ENCODE data around the gene CHMP4A. TPM values are rescaled to one million over a fixed set of nuclear protein-coding genes. Genes with fewer than 3 reads are reported as not detected.
"Not testable (repeated sequence)": the region's sequence is repeated elsewhere in the genome, so short reads cannot be mapped to it uniquely, and the experiment has no call there.

The CHMP4A gene
- total and polyA plus RNA-seq, 4 experiments from 2014 or later, result 99.3 to 194 (median 133) TPM

DNA sequence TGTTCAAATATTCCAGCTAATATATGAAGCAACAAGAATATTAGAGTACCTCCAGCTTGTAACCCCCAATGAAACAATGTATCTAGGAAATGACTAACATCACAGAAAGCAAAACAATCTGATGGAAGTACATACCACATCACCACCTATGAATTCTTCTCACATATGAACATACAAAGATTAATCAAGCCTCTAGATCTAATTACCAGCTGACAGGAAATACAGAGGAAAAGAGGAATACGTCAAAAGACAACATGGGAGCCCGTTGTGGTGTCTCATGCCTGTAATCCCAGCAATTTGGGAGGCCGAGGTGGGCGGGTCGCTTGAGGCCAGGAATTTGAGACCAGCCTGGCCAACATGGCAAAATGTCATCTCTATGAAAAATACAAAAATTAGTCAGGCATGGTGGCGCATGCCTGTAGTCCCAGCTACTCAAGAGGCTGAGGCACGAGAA is 11.4 kb upstream of the CHMP4A start:
- Histone ChIP-seq H3K27ac (ENCODE audit: low read depth, low read length) (no peak overlapping the region), H3K4me1 (ENCODE audit: insufficient read depth, low read length) (peaks cover 10% of the 10 kb centered on the region), H3K9me3 (ENCODE audit: control insufficient read depth in 1 of 2, low read length in 2 of 2) (no peaks in the 10 kb centered on the region), H3K27me3 (ENCODE audit: insufficient read depth, low read length) (no peaks in the 10 kb centered on the region), H3K4me3 (ENCODE audit: low read length in 2 of 2) (no peak overlapping the region), H3K36me3 (ENCODE audit: insufficient read depth, low read length) (peaks cover 8% of the 10 kb centered on the region)
- Mint-ChIP-seq H3K4me1 (peaks cover 13 to 37% (median 16%) of the 10 kb centered on the region in 4 donors), H3K9me3 (no peaks in the 10 kb centered on the region), H3K27me3 (no peaks in the 10 kb centered on the region), H3K36me3 (peaks cover 5 to 16% of the 10 kb centered on the region in 2 donors), H3K4me3 (no peak overlapping the region), H3K27ac (peak overlapping the region in 4 of 7 donors; percentile 5 to 32 (median 22))
- ChIA-PET CTCF (ENCODE audit: partially characterized antibody) (interaction anchor here (2.2 kb wide), 1 partner anchor 9 kb away, joined by 10 read pairs; the partner anchor contains the start of gene MDP1), POLR2A (ENCODE audit: partially characterized antibody) (interaction anchor here (1.9 to 2.1 kb wide), 2 partner anchors 9 to 17 kb away, joined by 7 to 8 read pairs; partner anchors contain the start of genes MDP1 and TINF2)
- intact Hi-C loops (cut with micrococcal nuclease), result no loop called here
- no peak for DNase-seq

- DNase-seq; H3K27ac Mint-ChIP-seq; H3K4me3 ChIP-seq (ENCODE audit: low read length in 2 of 2); CTCF ChIA-PET (ENCODE audit: partially characterized antibody); H3K9me3 ChIP-seq (ENCODE audit: control insufficient read depth in 1 of 2, low read length in 2 of 2); H3K27me3 ChIP-seq (ENCODE audit: insufficient read depth, low read length); H3K4me3 Mint-ChIP-seq; H3K4me1 ChIP-seq (ENCODE audit: insufficient read depth, low read length); H3K36me3 ChIP-seq (ENCODE audit: insufficient read depth, low read length); intact Hi-C loops (cut with micrococcal nuclease); H3K27me3 Mint-ChIP-seq; H3K27ac ChIP-seq (ENCODE audit: low read depth, low read length); H3K9me3 Mint-ChIP-seq: not testable (repeated sequence)
- POLR2A ChIA-PET (ENCODE audit: partially characterized antibody), result interaction anchor here (0.9 to 1.2 kb wide), 2 partner anchors 9 to 10 kb away, joined by 3 to 4 read pairs; partner anchors contain the start of genes CHMP4A and GMPR2
- peaks cover 9 to 16% of the 10 kb centered on the region in 2 donors for H3K36me3 Mint-ChIP-seq
- peaks cover 13 to 29% (median 19%) of the 10 kb centered on the region in 4 donors for H3K4me1 Mint-ChIP-seq
Observed at GRCh38 chr14:24222987-24223386, 9.7 kb upstream of the CHMP4A start.

GRCh38 chr14:24219521-24219920 is 6.2 kb upstream of the CHMP4A start:
- H3K9me3 Mint-ChIP-seq, result peaks cover 0 to 2% (median 0%) of the 10 kb centered on the region in 8 donors
- intact Hi-C loops (cut with micrococcal nuclease), result no loop called here
- no peaks in the 10 kb centered on the region for H3K27me3 Mint-ChIP-seq
- H3K27me3 ChIP-seq (ENCODE audit: insufficient read depth, low read length), result no peaks in the 10 kb centered on the region
- ChIA-PET POLR2A (ENCODE audit: partially characterized antibody) (interaction anchor here (0.9 to 2.2 kb wide), 6 partner anchors 11 to 52 kb away, joined by 3 to 8 read pairs (median 6); partner anchors contain the start of genes GMPR2, RABGGTA, TINF2 and TM9SF1), CTCF (ENCODE audit: partially characterized antibody) (interaction anchor here (1.0 to 2.3 kb wide), 9 partner anchors 9 to 217 kb away, joined by 3 to 9 read pairs (median 4); partner anchors contain the start of genes PSME2 and TINF2)
- no peaks in the 10 kb centered on the region for H3K9me3 ChIP-seq (ENCODE audit: control insufficient read depth in 1 of 2, low read length in 2 of 2)
- H3K4me3 ChIP-seq (ENCODE audit: low read length in 2 of 2), result no peak overlapping the region
- H3K27ac ChIP-seq (ENCODE audit: low read depth, low read length), result no peak overlapping the region
- H3K36me3 Mint-ChIP-seq, result peaks cover 4 to 23% of the 10 kb centered on the region in 2 donors
- H3K4me1 ChIP-seq (ENCODE audit: insufficient read depth, low read length), result peaks cover 16% of the 10 kb centered on the region
- H3K27ac Mint-ChIP-seq, result peak overlapping the region in 3 of 7 donors; percentile 24 to 57 (median 37)
- H3K4me3 Mint-ChIP-seq, result no peak overlapping the region
- no peak for DNase-seq
- peaks cover 13 to 25% (median 19%) of the 10 kb centered on the region in 4 donors for H3K4me1 Mint-ChIP-seq
- no peaks in the 10 kb centered on the region for H3K36me3 ChIP-seq (ENCODE audit: insufficient read depth, low read length)

DNA sequence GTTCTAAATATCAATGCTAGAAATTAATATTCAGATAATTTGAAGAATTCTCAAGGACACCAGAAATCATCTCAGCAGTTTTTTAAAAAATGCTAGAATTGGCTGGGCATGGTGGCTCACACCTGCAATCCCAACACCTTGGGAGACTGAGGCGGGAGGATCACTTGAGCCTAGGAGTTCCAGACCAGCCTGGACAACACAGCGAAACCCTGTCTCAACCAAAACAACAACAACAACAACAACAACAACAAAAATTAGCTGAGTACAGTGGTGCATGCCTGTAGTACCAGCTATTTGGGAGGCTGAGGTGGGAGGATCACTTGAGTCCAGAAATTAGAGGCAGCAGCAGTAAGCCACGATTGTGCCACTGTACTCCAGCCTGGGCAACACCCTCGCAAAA is 5.8 kb upstream of the CHMP4A start:
- H3K9me3 Mint-ChIP-seq, result peaks cover 0 to 2% (median 0%) of the 10 kb centered on the region in 8 donors
- no peaks in the 10 kb centered on the region for H3K9me3 ChIP-seq (ENCODE audit: control insufficient read depth in 1 of 2, low read length in 2 of 2)
- intact Hi-C loops (cut with micrococcal nuclease), result no loop called here
- H3K36me3 ChIP-seq (ENCODE audit: insufficient read depth, low read length), result no peaks in the 10 kb centered on the region
- no peak overlapping the region for H3K27ac ChIP-seq (ENCODE audit: low read depth, low read length)
- no peak overlapping the region for H3K4me3 Mint-ChIP-seq
- no peaks in the 10 kb centered on the region for H3K27me3 Mint-ChIP-seq
- POLR2A ChIA-PET (ENCODE audit: partially characterized antibody), result interaction anchor here (1.4 to 2.2 kb wide), 3 partner anchors 14 to 24 kb away, joined by 5 to 6 read pairs (median 6); partner anchors contain the start of genes GMPR2, TINF2 and TM9SF1
- peaks cover 15 to 27% (median 21%) of the 10 kb centered on the region in 4 donors for H3K4me1 Mint-ChIP-seq
- CTCF ChIA-PET (ENCODE audit: partially characterized antibody), result interaction anchor here (1.0 to 2.3 kb wide), 7 partner anchors 10 to 218 kb away, joined by 3 to 9 read pairs (median 4); partner anchors contain the start of genes PSME2 and TINF2
- no peaks in the 10 kb centered on the region for H3K27me3 ChIP-seq (ENCODE audit: insufficient read depth, low read length)
- H3K36me3 Mint-ChIP-seq, result peaks cover 4 to 21% of the 10 kb centered on the region in 2 donors
- H3K4me1 ChIP-seq (ENCODE audit: insufficient read depth, low read length), result peaks cover 20% of the 10 kb centered on the region
- no peak overlapping the region for H3K27ac Mint-ChIP-seq
- H3K4me3 ChIP-seq (ENCODE audit: low read length in 2 of 2), result no peak overlapping the region
- no peak for DNase-seq

GRCh38 chr14:24216876-24217275 is 3.6 kb upstream of the CHMP4A start:
- H3K36me3 ChIP-seq (ENCODE audit: insufficient read depth, low read length); H3K4me3 Mint-ChIP-seq; H3K27me3 ChIP-seq (ENCODE audit: insufficient read depth, low read length); H3K4me3 ChIP-seq (ENCODE audit: low read length in 2 of 2); H3K9me3 Mint-ChIP-seq; H3K9me3 ChIP-seq (ENCODE audit: control insufficient read depth in 1 of 2, low read length in 2 of 2); H3K27me3 Mint-ChIP-seq; DNase-seq: not testable (repeated sequence)
- Mint-ChIP-seq H3K4me1 (peaks cover 25 to 49% (median 37%) of the 10 kb centered on the region in 4 donors), H3K36me3 (peaks cover 4 to 27% of the 10 kb centered on the region in 2 donors), H3K27ac (peak overlapping the region in 5 of 7 donors; percentile 52 to 100 (median 95))
- Histone ChIP-seq H3K4me1 (ENCODE audit: insufficient read depth, low read length) (peaks cover 33% of the 10 kb centered on the region), H3K27ac (ENCODE audit: low read depth, low read length) (peak overlapping the region; percentile 100)
- POLR2A ChIA-PET (ENCODE audit: partially characterized antibody), result interaction anchor here (0.6 to 6.6 kb wide), 13 partner anchors 8 to 108 kb away, joined by 3 to 171 read pairs (median 21); partner anchors contain the start of genes DHRS1, GMPR2, IPO4 and NEDD8
- CTCF ChIA-PET (ENCODE audit: partially characterized antibody), result interaction anchor here (1.3 to 4.9 kb wide), 6 partner anchors 8 to 92 kb away, joined by 5 to 68 read pairs (median 14); partner anchors contain the start of genes CIDEB, IPO4, TINF2 and TM9SF1
- intact Hi-C loops (cut with micrococcal nuclease), result loop anchor here (1.0 kb wide), 6 partner anchors 15 to 225 kb away; partner anchors contain the start of genes GMPR2, NEDD8, RABGGTA and SDR39U1

- peak overlapping the region in 1 of 2 donors; percentile 94 for H3K4me3 ChIP-seq (ENCODE audit: low read length in 2 of 2)
- POLR2A ChIA-PET (ENCODE audit: partially characterized antibody), result interaction anchor here (0.6 to 6.6 kb wide), 32 partner anchors 9 to 895 kb away, joined by 3 to 171 read pairs (median 8); partner anchors contain the start of genes CBLN3, CIDEB, DCAF11 and DHRS1
- H3K27me3 ChIP-seq (ENCODE audit: insufficient read depth, low read length), result no peaks in the 10 kb centered on the region
- H3K4me3 Mint-ChIP-seq, result peak overlapping the region; percentile 90 to 97 (median 93)
- H3K4me1 ChIP-seq (ENCODE audit: insufficient read depth, low read length), result peaks cover 39% of the 10 kb centered on the region
- H3K4me1 Mint-ChIP-seq, result peaks cover 30 to 55% (median 42%) of the 10 kb centered on the region in 4 donors
- no peaks in the 10 kb centered on the region for H3K9me3 ChIP-seq (ENCODE audit: control insufficient read depth in 1 of 2, low read length in 2 of 2)
- CTCF ChIA-PET (ENCODE audit: partially characterized antibody), result interaction anchor here (0.8 to 4.9 kb wide), 19 partner anchors 9 to 107 kb away, joined by 3 to 68 read pairs (median 5); partner anchors contain the start of genes CIDEB, IPO4, TINF2 and TM9SF1
- peak overlapping the region; percentile 100 for H3K27ac ChIP-seq (ENCODE audit: low read depth, low read length)
- H3K9me3 Mint-ChIP-seq, result peaks cover 0 to 5% (median 0%) of the 10 kb centered on the region in 8 donors
- H3K36me3 ChIP-seq (ENCODE audit: insufficient read depth, low read length), result peaks cover 2% of the 10 kb centered on the region
- H3K27me3 Mint-ChIP-seq, result no peaks in the 10 kb centered on the region
- intact Hi-C loops (cut with micrococcal nuclease), result loop anchor here (1.0 kb wide), 6 partner anchors 16 to 226 kb away; partner anchors contain the start of genes GMPR2, NEDD8, RABGGTA and SDR39U1
- no peak for DNase-seq
- peak overlapping the region; percentile 94 to 100 (median 98) for H3K27ac Mint-ChIP-seq
- H3K36me3 Mint-ChIP-seq, result peaks cover 9 to 32% of the 10 kb centered on the region in 2 donors
Observed at GRCh38 chr14:24216345-24216699, 3.0 kb upstream of the CHMP4A start.

Measured in CD4-positive, alpha-beta memory T cell (primary cell).